K562 (cell line): ENCODE measurements around the gene EPHB3. TPM values are rescaled to one million over a fixed set of nuclear protein-coding genes. Genes with fewer than 3 reads are reported as not detected.

Experiments used
- ATAC-seq: fragments of 200-7000 bp; cut with Tn5 transposase; 3 replicates; pipeline ENCODE4 v1.9.1; 2020; ENCODE audit warnings: moderate library complexity
- BruUV-seq: library from RNA; stranded (reverse); fragments of 400-500 nt; replicated peaks from 2 replicates; lab custom pipeline; 2021; lab: Mats Ljungman, UMichigan
- CTCF ChIA-PET: fragments of 300-600 bp; formaldehyde crosslinking; extraction: SDS; loops from one replicate; lab custom pipeline; 2021; ENCODE audit warnings: low intra/inter-chr PET ratio; lab: Yijun Ruan, JAX
- POLR2A ChIA-PET: fragments of 300-600, 350-650 bp; sonication (Branson Sonifier 250); formaldehyde crosslinking; extraction: SDS; loops from one replicate; lab custom pipeline; 2021; ENCODE audit warnings: antibody characterized with exemption, inconsistent platforms; lab: Yijun Ruan, JAX
- DNase-seq, 4 experiments: peaks; one replicate each; pipeline versions ENCODE4 v3.0.0 to v3.0.0-alpha.2; 2011 to 2018; ENCODE audit warnings: low spot score in 3 of 4, mixed read lengths in 3 of 4; ENCODE audit errors: extremely low read depth in 1 of 4
- FAIRE-seq: peaks from 2 replicates; lab custom pipeline; 2011; peaks lifted over from hg19 to GRCh38; lab: Jason Lieb, UNC
- H2AFZ ChIP-seq: 2 replicates; pipeline ENCODE4 v1.6.0; 2011; ENCODE audit warnings: low read depth, low read length, control low read depth, inconsistent platforms
- H3K27ac ChIP-seq: fragments of 200-600 bp; 3 replicates; pipeline ENCODE4 v1.8.0; 2011; ENCODE audit warnings: low read depth, mild to moderate bottlenecking, control low read depth, inconsistent platforms, low read length, moderate library complexity, mixed read lengths; ENCODE audit errors: extremely low read depth
- H3K27me3 ChIP-seq, 2 experiments: fragments of 300-600 bp in 1 of 2; 2 replicates in 1 of 2; 3 replicates in 1 of 2; pipeline versions ENCODE4 v1.6.0 to v1.8.0; 2011; ENCODE audit warnings: inconsistent platforms in 2 of 2, low read length in 2 of 2, mild to moderate bottlenecking in 1 of 2, mixed read lengths in 1 of 2, moderate library complexity in 1 of 2; ENCODE audit not compliant: control insufficient read depth in 2 of 2, insufficient read depth in 2 of 2
- H3K36me3 ChIP-seq: fragments of 300-600 bp; 3 replicates; pipeline ENCODE4 v1.8.0; 2011; ENCODE audit warnings: mild to moderate bottlenecking, low read length, inconsistent platforms; ENCODE audit not compliant: control insufficient read depth, insufficient read depth
- H3K4me1 ChIP-seq, 2 experiments: fragments of 200-600 bp in 1 of 2; replicated peaks in 1 of 2; 2 replicates in 1 of 2; 3 replicates in 1 of 2; pipeline versions ENCODE4 v1.5.1 to v1.8.0; 2011; ENCODE audit warnings: inconsistent platforms in 2 of 2, low read length in 2 of 2, mild to moderate bottlenecking in 1 of 2, mixed read lengths in 1 of 2, moderate library complexity in 1 of 2; ENCODE audit not compliant: control insufficient read depth in 2 of 2, insufficient read depth in 2 of 2
- H3K4me2 ChIP-seq: 2 replicates; pipeline ENCODE4 v1.6.1; 2011; ENCODE audit warnings: low read length, control low read depth, inconsistent platforms, mixed read lengths; ENCODE audit not compliant: insufficient read depth
- H3K4me3 ChIP-seq: fragments of 200-600 bp; sonication (generic), shearing (Covaris generic); 2 replicates; pipeline ENCODE4 v1.5.1; 2016; ENCODE audit warnings: control low read depth, inconsistent platforms
- H3K79me2 ChIP-seq: fragments of 200-600 bp; 3 replicates; pipeline ENCODE4 v1.8.0; 2011; ENCODE audit warnings: low read length, inconsistent platforms; ENCODE audit not compliant: control insufficient read depth, insufficient read depth
- H3K9ac ChIP-seq, 2 experiments: 2 replicates each; pipeline versions ENCODE4 v1.6.0 to v1.6.1; 2011; ENCODE audit warnings: low read depth in 2 of 2, low read length in 2 of 2, control low read depth in 1 of 2, inconsistent platforms in 1 of 2, mild to moderate bottlenecking in 1 of 2, mixed read lengths in 1 of 2; ENCODE audit not compliant: insufficient read depth in 1 of 2
- H3K9me1 ChIP-seq: one replicate; pipeline ENCODE4 v1.6.0; 2011; ENCODE audit warnings: inconsistent platforms, mild to moderate bottlenecking, low read length, moderate library complexity; ENCODE audit not compliant: control insufficient read depth, insufficient read depth
- H3K9me3 ChIP-seq: replicated peaks from 2 replicates; pipeline ENCODE4 v1.5.1; 2011; ENCODE audit warnings: low read depth, low read length, inconsistent platforms; ENCODE audit not compliant: control insufficient read depth, insufficient read depth
- H4K20me1 ChIP-seq: replicated peaks from 2 replicates; pipeline ENCODE4 v1.6.1; 2011; ENCODE audit warnings: low read length, inconsistent platforms, mixed read lengths; ENCODE audit not compliant: control insufficient read depth, insufficient read depth
- CXXC5 ChIP-seq: fragments of 250-450 bp; sonication (Bioruptor Pico); IDR thresholded peaks from 2 replicates; pipeline ENCODE4 v1.8.0; 2022; ENCODE audit warnings: inconsistent platforms, mild to moderate bottlenecking, moderate library complexity
- FIP1L1 ChIP-seq: fragments of 200-400 bp; formaldehyde crosslinking; IDR thresholded peaks from 2 replicates; pipeline ENCODE4 v1.6.1; 2018; ENCODE audit warnings: mild to moderate bottlenecking, low read depth, low read length; ENCODE audit not compliant: poor library complexity, severe bottlenecking
- FOXA1 ChIP-seq: fragments of 450-650 bp; IDR thresholded peaks from 2 replicates; pipeline ENCODE4 v1.6.1; 2016; ENCODE audit warnings: mild to moderate bottlenecking, borderline replicate concordance
- RBM17 ChIP-seq: fragments of 200-400 bp; formaldehyde crosslinking; IDR thresholded peaks from 2 replicates; pipeline ENCODE4 v1.6.1; 2017; ENCODE audit warnings: low read depth, mild to moderate bottlenecking, low read length, borderline replicate concordance
- SPI1 ChIP-seq: IDR thresholded peaks from 2 replicates; pipeline ENCODE4 v1.6.1; 2011; ENCODE audit warnings: low read depth, low read length, control low read depth, borderline replicate concordance
- ZNF512 ChIP-seq: IDR thresholded peaks from 2 replicates; pipeline ENCODE4 v1.6.1; 2016; ENCODE audit warnings: missing genetic modification characterization, missing compliant biosample characterization
- ZNF639 ChIP-seq, 2 experiments: fragments of 200-800 bp in 1 of 2; sonication (Bioruptor generic) in 1 of 2; sonication (generic) in 1 of 2; formaldehyde crosslinking in 1 of 2; IDR thresholded peaks in 1 of 2; conservative IDR thresholded peaks in 1 of 2; 2 replicates each; pipeline versions ENCODE4 v1.5.0 to v1.6.1; 2016 to 2020; ENCODE audit warnings: missing compliant biosample characterization in 1 of 2, missing genetic modification characterization in 1 of 2, missing genetic modification reagents in 1 of 2
- WGBS: fragments of 100-300 bp; shearing (Covaris generic); methylation state at CpG from one replicate; pipeline ENCODE4 v1.1.6; 2016; ENCODE audit warnings: low coverage, mixed read lengths; ENCODE audit not compliant: insufficient coverage; ENCODE audit errors: missing lambda C conversion rate; 5-methylcytosine and 5-hydroxymethylcytosine counted together
- in situ Hi-C: fragments of 300-500 bp; cut with MboI; formaldehyde crosslinking; loops from 4 replicates; pipeline ENCODE4 v1.15.0; 2018; ENCODE audit warnings: inconsistent platforms, mixed read lengths
- intact Hi-C: fragments of 100-400 bp; cut with micrococcal nuclease; formaldehyde crosslinking; loops from 2 replicates; pipeline ENCODE4 v1.14.2; 2022
- polyA plus RNA-seq, 8 experiments: library from polyadenylated mRNA; depleted of rRNA in 4 of 8; stranded (reverse) in 5 of 8; unstranded in 3 of 8; fragments of >200 nt; fragmentation: Nextera tagmentation in 2 of 8; fragmentation: Illumina TruSeq in 1 of 8; extraction: Ambion mirVana in 2 of 8; extraction: Trizol in 1 of 8; gene quantifications; 2 replicates each; pipeline versions ENCODE4 v1.2.1 to v1.2.3, GENCODE V29; 2011 to 2014; ENCODE audit warnings: inconsistent platforms in 1 of 8, missing spikeins in 1 of 8
- total RNA-seq, 7 experiments: library from RNA; depleted of rRNA in 6 of 7; stranded (reverse); fragments of >200 nt in 6 of 7; fragmentation: Illumina TruSeq in 2 of 7; extraction: Trizol in 2 of 7; gene quantifications; 2 replicates each; pipeline versions ENCODE4 v1.2.1 to v1.2.3, GENCODE V29; 2011 to 2021; ENCODE audit warnings: low replicate concordance in 1 of 7

The EPHB3 gene
- total and polyA plus RNA-seq, 9 of the 15 experiments (the other 6 are each of a cell fraction or from before 2014, with no cell fraction given): not detected

- no peak overlapping the region for H3K4me2 ChIP-seq
- no peak for FAIRE-seq
- ChIA-PET POLR2A (interaction anchor here (0.7 to 0.8 kb wide), 2 partner anchors 10 to 32 kb away, joined by 3 to 4 read pairs; no protein-coding TSS in a partner anchor), CTCF (no interaction called here)
- no peaks in the 10 kb centered on the region for H3K9me1 ChIP-seq
- TF ChIP-seq ZNF639 (CRISPR knock-in tag; conservative IDR thresholded peaks at IDR 0.05 in 1 of 2, IDR thresholded peaks at IDR 0.05 in 1 of 2): no peak
- TF ChIP-seq FOXA1: no peak
- TF ChIP-seq ZNF512 (tag): peak; percentile 51
- TF ChIP-seq RBM17: no peak
- TF ChIP-seq SPI1: 0 out of 2 replicates have a peak, but pooled peaks have one; percentile 6
- TF ChIP-seq FIP1L1: no peak
- no peak for TF ChIP-seq CXXC5 (CRISPR knock-in tag)
- H3K79me2 ChIP-seq: no peaks in the 10 kb centered on the region
- ATAC-seq: no peak
- no peaks in the 10 kb centered on the region for H3K9me3 ChIP-seq
- no peak for DNase-seq
- intact Hi-C loops (no loop called here), in situ Hi-C loops (no loop called here)
- H3K4me3 ChIP-seq: no peak overlapping the region
- 1% methylated on average over 12 of the region's 14 CpGs for WGBS
- H4K20me1 ChIP-seq: peaks cover 3% of the 10 kb centered on the region
- H3K4me1 ChIP-seq: peaks cover 0 to 10% of the 10 kb centered on the region in 2 experiments; a peak in 2 of 5 replicates
- no TSS peak for BruUV-seq
- no peak overlapping the region for H2AFZ ChIP-seq
- H3K36me3 ChIP-seq: no peaks in the 10 kb centered on the region
- H3K27me3 ChIP-seq: peaks cover 38 to 87% of the 10 kb centered on the region in 2 experiments
- no peak overlapping the region for H3K9ac ChIP-seq
- H3K27ac ChIP-seq: no peak overlapping the region
These were observed 41.0 kb downstream of the EPHB3 start for GRCh38 chr3:184602372-184603150.
